Cerebellar nuclear complex (tissue), 1 donor: ENCODE data around the gene PRKCQ.

Experiments
- DNase-seq, 2 experiments: peaks; one replicate each; lab custom pipeline; 2025; lab: John Stamatoyannopoulos, UW

Gene PRKCQ

DNA sequence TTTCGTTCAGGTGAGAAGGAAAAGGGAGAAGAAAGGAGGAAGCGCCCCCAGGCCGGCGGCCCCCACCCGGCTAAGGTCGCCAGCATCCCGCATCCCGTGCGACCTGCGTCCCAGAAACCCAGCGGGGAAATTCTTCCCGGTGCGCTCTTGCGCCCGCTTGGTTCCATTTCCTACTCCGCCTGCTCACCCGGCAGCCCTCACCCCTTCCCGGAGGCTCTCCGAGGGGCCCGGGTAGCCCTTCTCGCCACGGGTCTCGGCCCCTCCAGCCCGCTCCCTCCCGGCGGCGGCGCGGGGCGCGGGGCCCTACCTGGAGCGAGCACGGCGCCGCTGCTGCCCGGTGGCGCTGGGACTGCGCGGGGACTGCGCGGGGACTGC lies at the start of gene PRKCQ:
Gene PRKCQ (minus strand): TSS at position 373 of the 375 bp plus-strand sequence. CDS start 65,141 bp downstream, outside the sequence.
- DNase-seq = no peak

- DNase-seq = no peak
Observed at GRCh38 chr10:6625428-6625827, 45.4 kb upstream of the PRKCQ start.

GRCh38 chr10:6624392-6624791 lies 44.3 kb upstream of the PRKCQ start:
- DNase-seq = no peak

GRCh38 chr10:6622921-6623320 lies 42.8 kb upstream of the PRKCQ start:
- DNase-seq = no peak

DNA sequence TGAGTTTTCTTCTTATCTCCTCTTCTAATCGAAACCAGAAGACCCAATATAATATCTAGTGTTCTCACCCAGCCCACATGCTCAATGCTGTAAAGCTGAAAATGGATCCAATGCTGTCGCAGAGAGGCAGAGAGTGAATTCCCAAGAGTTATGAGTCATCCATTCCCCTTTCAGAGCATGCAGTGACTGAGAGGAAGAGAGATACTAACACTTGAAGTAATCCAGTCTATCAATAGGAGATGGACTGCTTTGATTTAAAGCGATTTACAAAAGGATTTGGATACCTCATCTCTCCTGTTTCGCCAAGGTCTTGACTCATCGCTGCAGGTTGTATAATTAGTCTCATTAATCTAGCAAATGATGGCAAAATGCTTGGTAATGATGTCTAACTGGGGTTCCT lies 41.5 kb upstream of the PRKCQ start:
- no peak for DNase-seq

GRCh38 chr10:6619660-6620059 lies 39.6 kb upstream of the PRKCQ start:
- no peak for DNase-seq

GRCh38 chr10:6618340-6618739 lies 38.3 kb upstream of the PRKCQ start:
- no peak for DNase-seq

- DNase-seq = no peak
Observed at GRCh38 chr10:6617309-6618076, 37.4 kb upstream of the PRKCQ start.

DNA sequence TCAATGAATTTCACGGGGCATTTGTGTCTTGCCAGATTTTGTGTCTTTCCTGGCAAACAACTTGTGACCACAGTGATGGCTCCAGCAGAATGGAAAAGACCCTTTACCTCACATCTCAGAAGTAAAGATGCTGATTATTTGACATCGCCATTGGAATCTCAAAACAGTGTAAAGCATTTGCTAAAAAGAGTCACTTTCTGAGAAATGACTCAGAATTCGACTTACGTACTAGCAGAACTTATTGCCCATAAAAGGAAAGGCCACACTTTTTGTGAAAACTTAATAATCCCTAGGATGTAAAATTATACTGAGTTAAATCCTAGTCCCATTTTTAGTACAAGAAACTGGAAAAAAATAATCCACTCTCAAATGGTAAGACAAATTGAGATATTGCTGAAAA lies 35.9 kb upstream of the PRKCQ start:
- no peak for DNase-seq

DNA sequence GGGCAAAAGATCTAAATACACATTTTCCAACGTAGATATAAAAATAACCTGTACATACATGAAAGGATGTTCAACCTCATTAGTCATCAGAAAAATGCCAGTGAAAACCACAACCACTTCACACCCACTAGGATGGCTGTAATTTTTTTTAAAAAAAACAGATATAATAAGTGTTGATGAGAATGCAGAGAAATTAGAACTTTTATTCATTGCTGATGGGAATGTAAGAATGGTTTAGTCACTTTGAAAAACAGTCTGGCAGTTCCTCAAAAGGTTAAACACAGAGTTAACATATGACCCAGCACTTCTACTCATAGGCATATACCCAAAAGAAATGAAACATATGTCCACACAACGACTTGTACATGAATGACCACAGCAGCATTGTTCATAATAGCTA lies 32.3 kb upstream of the PRKCQ start:
- DNase-seq = no peak

- DNase-seq = no peak
Observed at GRCh38 chr10:6610647-6611046, 30.6 kb upstream of the PRKCQ start.

- no peak for DNase-seq
Observed at GRCh38 chr10:6609625-6610024, 29.5 kb upstream of the PRKCQ start.

- no peak for DNase-seq
Observed at GRCh38 chr10:6607778-6608177, 27.7 kb upstream of the PRKCQ start.

GRCh38 chr10:6607182-6607581 lies 27.1 kb upstream of the PRKCQ start:
- DNase-seq = no peak

- DNase-seq = no peak
Observed at GRCh38 chr10:6603142-6604125, 23.4 kb upstream of the PRKCQ start.

DNA sequence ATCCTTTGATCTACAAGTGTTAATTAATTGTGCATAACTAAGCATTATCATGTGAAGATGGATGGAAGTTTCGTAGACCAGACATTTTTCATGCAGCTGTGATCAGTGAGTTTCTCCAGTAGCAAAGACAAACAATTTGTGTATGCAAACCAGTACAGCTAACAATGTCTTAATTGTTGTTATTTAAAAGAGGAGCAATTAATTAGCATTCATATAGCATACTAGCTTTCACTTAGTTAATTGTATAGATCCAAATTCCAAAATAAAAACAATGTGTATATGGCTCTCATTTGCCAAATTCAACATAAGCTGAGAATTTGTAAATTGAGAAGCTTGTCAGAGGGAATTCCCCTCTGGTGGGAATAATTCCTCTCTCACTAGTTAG lies 22.6 kb upstream of the PRKCQ start:
- DNase-seq = no peak

DNA sequence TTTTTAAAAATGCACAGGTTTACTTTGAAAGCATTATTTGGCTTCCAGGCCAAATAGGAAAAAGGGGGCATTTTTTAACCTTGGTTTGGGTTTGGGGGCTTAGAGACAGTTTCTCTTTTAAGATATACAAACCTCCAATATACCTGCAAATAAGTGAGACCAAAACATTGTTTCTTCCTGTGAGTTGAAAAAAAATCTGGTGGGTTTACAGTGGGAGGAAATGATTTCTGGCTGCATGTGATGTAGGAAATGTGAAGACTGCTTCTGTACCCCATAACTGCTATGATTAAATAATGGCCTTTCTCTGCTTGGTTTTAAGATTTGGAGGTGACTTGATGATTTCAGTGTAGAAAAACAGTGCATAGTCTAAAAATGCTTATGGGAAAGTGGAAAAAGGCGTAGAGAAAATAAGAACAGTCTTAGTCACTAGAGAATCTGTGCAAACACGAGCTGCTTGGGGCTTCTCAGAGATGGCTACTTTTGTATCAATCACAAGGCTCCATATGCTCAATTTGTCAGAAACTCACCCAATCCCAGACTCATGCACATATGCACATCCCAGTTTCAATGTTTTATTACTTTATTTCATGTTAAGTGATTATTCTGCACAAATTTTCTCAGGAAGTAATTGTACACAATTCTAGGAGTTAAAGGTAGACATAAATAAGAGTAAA lies 22.1 kb upstream of the PRKCQ start:
- DNase-seq = no peak

DNA sequence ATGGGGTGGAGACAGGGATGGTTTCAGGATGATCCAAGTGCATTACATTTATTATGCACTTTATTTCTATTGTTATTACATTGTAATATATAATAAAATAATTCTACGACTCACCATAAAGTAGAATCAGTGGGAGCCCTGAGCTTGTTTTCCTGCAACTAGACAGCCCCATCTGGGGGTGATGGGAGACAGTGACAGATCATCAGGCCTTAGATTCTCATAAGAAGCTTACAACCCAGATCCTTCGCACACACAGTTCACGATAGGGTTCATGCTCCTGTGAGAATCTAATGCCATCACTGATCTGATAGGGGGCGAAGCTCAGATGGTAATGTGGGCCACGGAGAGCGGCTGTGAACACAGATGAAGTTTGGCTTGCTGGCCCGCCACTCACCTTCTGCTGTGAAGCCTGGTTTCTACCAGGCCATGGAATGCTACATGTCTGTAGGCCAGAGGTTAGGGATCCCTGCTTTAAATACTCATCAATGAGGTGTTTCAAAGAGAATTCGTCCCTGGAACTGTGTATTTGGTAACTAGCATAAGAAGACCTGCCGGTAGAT lies 21.2 kb upstream of the PRKCQ start:
- DNase-seq = no peak

DNA sequence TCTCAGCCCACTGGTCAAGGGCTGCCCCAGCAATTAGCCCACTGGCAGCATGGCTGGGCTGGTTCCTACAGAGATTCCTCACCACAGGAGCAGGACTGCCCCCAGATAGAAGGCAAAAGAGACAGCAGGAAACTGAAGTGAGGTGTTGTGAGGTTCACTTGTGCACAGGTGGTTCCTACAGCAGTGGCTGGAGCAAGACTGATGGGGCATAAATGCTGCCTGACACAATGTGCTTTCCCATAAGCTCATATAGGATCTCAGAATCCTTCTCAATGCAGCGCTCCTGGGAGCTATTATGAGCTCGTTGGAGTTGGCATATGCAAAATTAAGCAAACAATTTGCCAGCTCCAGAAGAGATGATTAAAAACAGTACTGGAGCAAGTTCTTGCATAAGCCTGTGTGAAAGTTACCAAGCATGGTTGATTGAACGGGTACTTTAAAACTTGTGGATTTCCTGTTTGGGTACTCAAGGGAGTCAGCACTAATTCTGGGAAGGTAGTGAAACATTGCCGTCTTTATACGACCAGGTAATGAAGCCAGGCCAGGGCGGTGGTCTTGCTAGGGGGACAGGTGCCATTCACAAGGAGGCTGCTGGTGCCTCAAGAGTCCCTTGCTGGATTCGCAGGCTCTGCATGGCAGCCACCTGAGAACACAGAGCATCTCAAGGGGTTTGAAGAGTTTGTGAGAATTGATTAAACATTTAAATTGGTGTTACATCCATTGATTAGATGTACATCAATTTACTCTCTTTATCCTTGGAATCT lies 20.3 kb upstream of the PRKCQ start:
- no peak for DNase-seq

DNA sequence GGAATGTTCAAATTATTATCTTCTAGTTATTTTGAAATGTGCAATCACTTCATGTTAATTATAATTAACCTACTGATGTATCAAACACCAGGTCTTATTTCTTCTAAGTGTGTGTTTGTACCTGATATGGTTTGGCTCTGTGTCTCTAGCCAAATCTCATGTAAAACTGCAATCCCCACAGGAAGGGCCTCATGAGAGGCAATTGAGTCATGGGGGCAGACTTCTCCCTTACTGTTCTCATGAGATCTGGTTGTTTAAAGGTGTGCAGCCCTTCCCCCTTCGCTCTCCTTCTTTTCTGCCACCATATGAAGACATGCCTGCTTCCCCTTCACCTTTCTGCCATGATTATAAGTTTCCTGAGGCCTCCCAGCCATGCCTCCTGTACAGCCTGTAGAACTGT lies 18.6 kb upstream of the PRKCQ start:
- DNase-seq = no peak

DNA sequence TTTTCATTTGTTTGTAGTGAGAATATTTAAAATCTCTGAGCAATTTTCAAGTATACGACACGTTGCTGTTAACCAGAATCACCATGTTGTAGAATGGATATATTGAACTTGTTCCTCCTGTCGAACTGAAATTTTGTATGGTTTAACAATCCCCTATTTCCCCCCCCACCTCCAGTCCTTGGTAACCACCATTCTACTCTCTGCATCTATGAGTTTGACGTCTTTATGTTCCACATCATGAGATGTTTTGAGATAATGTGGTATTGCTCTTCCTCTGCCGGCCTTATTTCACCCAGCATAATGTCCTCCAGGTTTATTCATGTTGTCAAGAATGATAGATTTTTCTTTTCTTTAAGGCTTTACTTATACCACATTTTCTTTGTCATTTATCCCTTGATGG lies 17.4 kb upstream of the PRKCQ start:
- no peak for DNase-seq
